MM.1S (cell line): ENCODE results near the gene MBOAT2.
A peak's percentile ranks its signal among the peaks of the same experiment; 100 is the strongest.

Experiments used
- DNase-seq: peaks from one replicate; pipeline ENCODE4 v3.0.0-alpha.2; 2015
- H2AFZ ChIP-seq: fragments of 300-600 bp; sonication (generic); 2 replicates; pipeline ENCODE4 v1.6.0; 2016; ENCODE audit warnings: antibody characterized with exemption, low read length
- H3F3A ChIP-seq: fragments of 300-600 bp; sonication (generic); 2 replicates; pipeline ENCODE4 v1.6.1; 2016; ENCODE audit warnings: mild to moderate bottlenecking, antibody characterized with exemption, low read length, moderate library complexity, mixed read lengths; ENCODE audit not compliant: insufficient read depth
- H3K27ac ChIP-seq: fragments of 300-600 bp; sonication (generic); 2 replicates; pipeline ENCODE4 v1.5.1; 2016; ENCODE audit warnings: mild to moderate bottlenecking, low read length
- H3K27me3 ChIP-seq: fragments of 300-600 bp; sonication (generic); replicated peaks from 2 replicates; pipeline ENCODE4 v1.6.0; 2016; ENCODE audit warnings: low read length; ENCODE audit not compliant: insufficient read depth
- H3K36me3 ChIP-seq: fragments of 300-600 bp; sonication (generic); replicated peaks from 2 replicates; pipeline ENCODE4 v1.6.1; 2016; ENCODE audit warnings: mild to moderate bottlenecking, low read length, mixed read lengths; ENCODE audit not compliant: insufficient read depth
- H3K4me1 ChIP-seq: fragments of 300-600 bp; sonication (generic); 2 replicates; pipeline ENCODE4 v1.6.1; 2016; ENCODE audit warnings: low read length, mixed read lengths
- H3K4me2 ChIP-seq: fragments of 300-600 bp; sonication (generic); 2 replicates; pipeline ENCODE4 v1.6.0; 2016; ENCODE audit warnings: low read depth, low read length
- H3K4me3 ChIP-seq: fragments of 300-600 bp; sonication (generic); 2 replicates; pipeline ENCODE4 v1.5.1; 2016; ENCODE audit warnings: low read length, mixed read lengths
- H3K79me2 ChIP-seq: fragments of 300-600 bp; sonication (generic); 2 replicates; pipeline ENCODE4 v1.6.1; 2016; ENCODE audit warnings: mixed run types, low read length, mixed read lengths
- H3K9ac ChIP-seq: fragments of 300-600 bp; sonication (generic); 2 replicates; pipeline ENCODE4 v1.6.1; 2016; ENCODE audit warnings: low read length, mixed read lengths
- H3K9me2 ChIP-seq: fragments of 300-600 bp; sonication (generic); replicated peaks from 2 replicates; pipeline ENCODE4 v1.6.1; 2016; ENCODE audit warnings: mild to moderate bottlenecking, low read length, mixed read lengths; ENCODE audit not compliant: insufficient read depth
- H3K9me3 ChIP-seq: fragments of 300-600 bp; sonication (generic); replicated peaks from 2 replicates; pipeline ENCODE4 v1.6.1; 2016; ENCODE audit warnings: mild to moderate bottlenecking, low read length, mixed read lengths; ENCODE audit not compliant: insufficient read depth
- H4K20me1 ChIP-seq: fragments of 300-600 bp; sonication (generic); 2 replicates; pipeline ENCODE4 v1.6.1; 2016; ENCODE audit warnings: mild to moderate bottlenecking, low read length, moderate library complexity, mixed read lengths; ENCODE audit not compliant: insufficient read depth
- CTCF ChIP-seq: fragments of 300-600 bp; sonication (generic); IDR thresholded peaks from 2 replicates; pipeline ENCODE4 v1.5.1; 2016; ENCODE audit warnings: antibody characterized with exemption, low read length, mixed read lengths
- EZH2 ChIP-seq: fragments of 300-600 bp; sonication (generic); optimal IDR thresholded peaks from 2 replicates; pipeline ENCODE3; 2017; ENCODE audit warnings: low read depth, mild to moderate bottlenecking, antibody characterized with exemption, low read length, mixed read lengths
- EZH2phosphoT487 ChIP-seq: fragments of 300-600 bp; sonication (generic); IDR thresholded peaks from 2 replicates; pipeline ENCODE4 v1.6.1; 2018; ENCODE audit warnings: antibody characterized with exemption, low read length

Gene MBOAT2

GRCh38 chr2:8885449-8886201 is 117.9 kb downstream of the MBOAT2 start:
- TF ChIP-seq EZH2 (no peak), EZH2phosphoT487 (no peak), CTCF (no peak)
- H3K9ac ChIP-seq = no peak overlapping the region
- peak; percentile 8 for DNase-seq

GRCh38 chr2:8884812-8885211 is 118.7 kb downstream of the MBOAT2 start:
- Histone ChIP-seq H3K27ac (no peak overlapping the region), H3K4me3 (no peak overlapping the region), H3K9me3 (no peaks in the 10 kb centered on the region), H4K20me1 (no peaks in the 10 kb centered on the region), H3K79me2 (no peaks in the 10 kb centered on the region), H2AFZ (no peak overlapping the region), H3K9ac (no peak overlapping the region), H3F3A (no peaks in the 10 kb centered on the region; the same call in 1 of the 2 replicates), H3K27me3 (no peaks in the 10 kb centered on the region), H3K9me2 (no peaks in the 10 kb centered on the region), H3K36me3 (no peaks in the 10 kb centered on the region), H3K4me2 (no peak overlapping the region), H3K4me1 (no peaks in the 10 kb centered on the region)
- TF ChIP-seq EZH2phosphoT487 (no peak), CTCF (no peak), EZH2 (no peak)
- DNase-seq = no peak

More at GRCh38 chr2:8885449-8886201, 117.9 kb downstream of the MBOAT2 start:
- H3K4me1 ChIP-seq = no peaks in the 10 kb centered on the region
- H3K4me3 ChIP-seq = no peak overlapping the region
- H3K9me3 ChIP-seq = no peaks in the 10 kb centered on the region
- H3K4me2 ChIP-seq = no peak overlapping the region
- no peaks in the 10 kb centered on the region for H4K20me1 ChIP-seq
- H3K79me2 ChIP-seq = no peaks in the 10 kb centered on the region
- H3K27ac ChIP-seq = no peak overlapping the region
- no peaks in the 10 kb centered on the region; the same call in 1 of the 2 replicates for H3F3A ChIP-seq
- no peak overlapping the region for H2AFZ ChIP-seq
- H3K27me3 ChIP-seq = no peaks in the 10 kb centered on the region
- no peaks in the 10 kb centered on the region for H3K9me2 ChIP-seq
- H3K36me3 ChIP-seq = no peaks in the 10 kb centered on the region

- Histone ChIP-seq H3K79me2 (no peaks in the 10 kb centered on the region), H3K9ac (no peak overlapping the region), H4K20me1 (no peaks in the 10 kb centered on the region), H3K4me3 (no peak overlapping the region), H2AFZ (no peak overlapping the region), H3K9me3 (no peaks in the 10 kb centered on the region), H3K36me3 (no peaks in the 10 kb centered on the region), H3K27me3 (no peaks in the 10 kb centered on the region), H3K4me2 (no peak overlapping the region), H3K9me2 (no peaks in the 10 kb centered on the region), H3F3A (no peaks in the 10 kb centered on the region; the same call in 1 of the 2 replicates), H3K4me1 (no peaks in the 10 kb centered on the region), H3K27ac (no peak overlapping the region)
- DNase-seq = no peak
- peak; percentile 17 for TF ChIP-seq CTCF
- no peak for TF ChIP-seq EZH2
These were observed 121.4 kb downstream of the MBOAT2 start for GRCh38 chr2:8882094-8882493.
